NCI-H128 (cell line): ENCODE measurements around the gene FAM47B.

Experiments
- DNase-seq: peaks from one replicate; lab custom pipeline; 2025; ENCODE audit not compliant: unreplicated experiment; lab: John Stamatoyannopoulos, UW

The FAM47B gene

DNA sequence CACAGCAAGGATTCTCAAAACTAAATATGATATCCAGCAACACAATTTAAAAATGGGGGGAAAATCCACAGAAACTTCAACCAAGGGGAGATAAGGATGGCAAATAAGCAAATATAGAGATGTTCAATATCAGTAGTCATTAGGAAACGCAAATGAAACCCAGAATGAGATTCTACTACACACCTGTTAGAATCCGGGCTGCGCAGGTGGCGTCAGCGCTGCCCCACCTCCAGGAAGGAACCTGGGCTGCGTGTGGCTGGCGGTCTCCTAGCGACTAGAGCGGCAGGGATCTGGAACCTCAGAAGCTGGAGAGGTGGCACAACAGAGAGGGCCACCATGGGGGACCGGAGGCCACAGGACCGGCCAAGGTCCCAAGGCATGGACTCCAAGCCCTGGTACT lies at the start of gene FAM47B:
Gene FAM47B (plus strand): TSS at position 301 of the 400 bp plus-strand sequence. CDS start 36 bp downstream, at position 337.
- DNase-seq, result no peak

GRCh38 chrX:34893741-34894140 lies 48.9 kb upstream of the FAM47B start:
- no peak for DNase-seq

DNA sequence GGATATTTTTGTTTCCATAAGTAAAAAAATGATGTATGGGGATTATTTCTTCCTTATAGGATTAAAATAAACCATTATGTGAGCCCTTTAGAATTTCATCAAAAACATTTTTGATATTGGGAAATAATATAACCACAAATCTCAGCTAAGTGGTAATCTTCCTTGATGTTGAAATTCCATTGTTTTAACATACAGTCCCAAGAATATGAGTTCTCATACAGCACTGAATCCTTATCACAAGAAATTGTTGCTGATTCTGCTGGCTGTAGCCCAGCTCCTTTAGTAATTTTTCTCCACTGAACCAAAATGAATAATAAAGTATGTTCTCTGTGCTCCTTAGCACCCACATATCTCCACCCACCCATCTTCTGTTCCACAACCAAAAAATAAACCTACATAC lies 41.9 kb upstream of the FAM47B start:
- DNase-seq, result no peak

DNA sequence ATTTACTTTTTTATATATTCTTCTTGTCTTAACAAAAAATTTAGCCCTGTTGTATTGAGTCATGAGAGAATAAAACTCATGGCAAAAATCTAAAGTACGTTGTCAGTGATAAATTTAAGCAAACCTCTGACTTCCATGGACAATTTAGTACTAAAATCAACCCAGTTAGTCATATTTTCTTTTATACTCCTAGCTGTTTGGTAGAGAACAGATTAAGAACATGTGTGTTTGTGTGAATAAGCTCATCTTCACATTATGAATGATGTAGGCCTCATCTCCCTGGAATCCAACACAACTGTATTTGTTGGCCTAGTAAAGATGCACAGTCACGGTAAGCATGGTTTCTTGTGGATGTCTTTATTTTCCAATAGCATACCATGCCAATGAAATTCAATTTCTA lies 40.8 kb upstream of the FAM47B start:
- DNase-seq, result no peak

GRCh38 chrX:34903316-34903715 lies 39.3 kb upstream of the FAM47B start:
- no peak for DNase-seq

DNA sequence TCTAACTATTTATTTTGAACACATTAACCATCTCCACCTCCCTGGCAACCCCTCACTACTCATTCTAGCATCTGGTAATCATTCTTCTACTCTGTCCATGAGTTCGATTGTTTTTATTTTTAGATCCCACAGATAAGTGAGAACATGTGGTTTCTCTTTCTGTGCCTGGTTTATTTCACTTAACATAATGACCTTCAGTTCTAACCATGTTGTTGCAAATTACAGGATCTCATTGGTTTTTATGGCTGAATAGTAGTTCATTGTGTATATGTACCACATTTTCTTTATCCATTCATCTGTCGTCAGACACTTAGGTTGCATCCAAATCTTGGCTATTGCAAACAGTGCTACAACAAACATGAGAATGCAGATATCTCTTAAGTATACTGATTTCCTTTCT lies 33.4 kb upstream of the FAM47B start:
- no peak for DNase-seq

- no peak for DNase-seq
Observed at GRCh38 chrX:34915463-34916225, 27.0 kb upstream of the FAM47B start.

DNA sequence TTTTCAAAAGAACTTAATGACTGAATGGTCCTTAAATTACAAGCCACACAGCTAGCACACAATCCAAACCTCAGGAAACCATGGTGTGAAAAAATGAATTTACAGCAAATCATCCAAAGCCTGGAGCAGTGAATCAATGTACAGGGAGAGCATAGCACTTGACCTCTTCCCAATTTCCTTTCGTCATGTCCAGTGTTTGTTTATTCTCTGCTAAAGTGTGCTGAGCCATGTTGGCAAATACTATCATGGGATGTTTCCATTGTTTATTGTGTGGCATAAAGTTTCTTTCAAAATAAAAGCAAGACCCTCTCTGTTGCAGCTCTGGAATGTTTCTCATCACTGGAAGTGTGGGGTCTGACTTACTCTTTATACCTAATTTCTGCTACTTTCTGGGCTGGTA lies 25.4 kb upstream of the FAM47B start:
- no peak for DNase-seq

GRCh38 chrX:34918091-34918736 lies 24.4 kb upstream of the FAM47B start:
- no peak for DNase-seq

- no peak for DNase-seq
Observed at GRCh38 chrX:34918856-34919255, 23.7 kb upstream of the FAM47B start.

DNA sequence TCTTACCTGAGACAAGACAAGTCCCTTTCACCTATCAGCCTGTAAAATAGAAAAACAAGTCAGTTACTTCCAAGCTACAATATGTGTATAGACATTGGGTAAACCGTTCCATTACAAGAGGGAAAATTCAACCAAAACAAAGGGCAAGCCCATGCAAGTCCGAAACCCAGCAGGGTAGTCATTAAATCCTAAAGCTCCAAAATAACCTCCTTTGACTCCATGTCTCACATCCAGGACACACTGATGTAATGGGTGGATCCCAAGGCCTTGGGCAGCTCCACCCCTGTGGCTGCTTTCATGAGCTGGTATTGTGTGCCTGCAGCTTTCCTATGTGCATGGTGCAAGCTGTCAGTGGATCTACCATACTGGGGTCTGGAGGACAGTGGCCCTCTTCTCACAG lies 14.7 kb upstream of the FAM47B start:
- no peak for DNase-seq

DNA sequence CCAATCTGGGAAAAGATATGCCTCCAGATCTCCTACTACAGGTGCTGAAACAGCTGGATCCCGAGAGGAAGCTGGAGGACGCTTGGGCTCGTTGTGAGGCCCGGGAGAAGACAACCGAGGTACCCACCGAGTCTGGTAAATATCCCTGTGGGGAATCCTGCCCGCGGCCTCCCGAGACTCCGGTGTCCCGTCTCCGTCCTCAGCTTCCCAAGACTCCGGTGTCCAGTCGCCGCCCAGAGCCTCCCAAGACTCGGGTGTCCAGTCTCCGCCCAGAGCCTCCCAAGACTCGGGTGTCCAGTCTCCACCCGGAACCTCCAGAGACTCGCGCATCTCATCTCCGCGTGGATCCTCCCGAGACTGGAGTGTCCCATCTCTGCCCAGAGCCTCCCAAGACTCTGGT lies 639 bp downstream of the FAM47B start:
- no peak for DNase-seq

DNA sequence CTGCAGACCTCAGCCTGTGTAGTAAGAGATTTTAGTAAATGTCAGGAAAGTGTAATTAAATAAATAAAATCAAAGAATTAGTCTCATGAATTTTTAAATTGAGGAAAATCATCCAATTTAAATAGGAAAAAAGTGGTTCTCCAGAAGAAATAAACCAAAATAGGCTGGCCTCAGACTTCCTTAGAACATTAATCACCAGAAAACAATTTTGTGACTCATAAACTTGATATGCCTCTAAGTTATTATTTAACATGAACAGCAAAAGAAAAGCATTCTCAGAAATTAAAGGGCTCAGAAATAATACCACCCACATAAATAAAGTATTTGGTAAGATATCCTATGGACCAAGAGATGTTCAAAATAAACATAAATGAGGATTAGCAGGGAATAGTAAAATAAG lies 14.3 kb downstream of the FAM47B start:
- no peak for DNase-seq

- no peak for DNase-seq
Observed at GRCh38 chrX:34961662-34962061, 19.1 kb downstream of the FAM47B start.

DNA sequence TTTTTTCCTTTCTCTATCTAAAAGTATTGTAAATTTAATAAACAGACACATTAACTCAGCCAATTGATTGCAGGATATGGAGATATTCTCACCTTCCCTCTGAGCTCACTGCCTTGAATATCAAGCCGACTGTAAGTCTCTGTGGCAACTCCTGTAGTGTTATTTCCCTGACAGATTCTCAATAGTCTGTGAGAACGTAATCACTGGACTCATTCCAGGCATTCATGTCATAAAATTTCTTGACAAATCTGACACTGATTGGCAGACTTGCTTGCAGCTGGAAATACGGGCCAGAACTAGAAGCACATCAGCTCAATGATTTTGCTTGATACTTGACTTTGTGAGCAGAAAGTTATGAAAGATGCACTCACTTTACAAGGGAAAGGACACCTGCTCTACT lies 29.6 kb downstream of the FAM47B start:
- DNase-seq, result no peak

DNA sequence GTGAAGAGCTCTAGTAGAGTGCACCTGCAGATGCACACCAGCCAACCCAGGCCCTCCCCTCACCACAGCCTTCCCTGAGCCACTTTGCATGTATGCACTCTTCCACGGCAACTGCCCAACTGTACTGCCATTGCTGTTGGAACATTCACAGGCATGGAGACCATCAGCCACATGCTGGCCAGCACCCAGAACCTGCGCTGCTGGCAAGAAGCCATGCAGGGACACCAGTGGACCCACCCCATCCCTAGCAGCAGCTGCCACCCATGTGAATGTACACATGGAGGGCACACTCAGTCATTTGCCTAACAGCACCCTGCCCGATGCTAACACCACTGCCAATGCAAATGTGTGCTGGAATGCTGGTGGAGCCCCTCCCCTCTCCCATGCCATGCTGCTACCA lies 35.6 kb downstream of the FAM47B start:
- DNase-seq, result no peak

GRCh38 chrX:34987646-34988045 lies 45.0 kb downstream of the FAM47B start:
- no peak for DNase-seq
